ENCODE measurements around the gene EFCAB9. TPM values are rescaled to one million over a fixed set of nuclear protein-coding genes. Genes with fewer than 3 reads are reported as not detected.

The EFCAB9 gene
- total RNA-seq, 2 donors from 2014 or later: not detected

DNA sequence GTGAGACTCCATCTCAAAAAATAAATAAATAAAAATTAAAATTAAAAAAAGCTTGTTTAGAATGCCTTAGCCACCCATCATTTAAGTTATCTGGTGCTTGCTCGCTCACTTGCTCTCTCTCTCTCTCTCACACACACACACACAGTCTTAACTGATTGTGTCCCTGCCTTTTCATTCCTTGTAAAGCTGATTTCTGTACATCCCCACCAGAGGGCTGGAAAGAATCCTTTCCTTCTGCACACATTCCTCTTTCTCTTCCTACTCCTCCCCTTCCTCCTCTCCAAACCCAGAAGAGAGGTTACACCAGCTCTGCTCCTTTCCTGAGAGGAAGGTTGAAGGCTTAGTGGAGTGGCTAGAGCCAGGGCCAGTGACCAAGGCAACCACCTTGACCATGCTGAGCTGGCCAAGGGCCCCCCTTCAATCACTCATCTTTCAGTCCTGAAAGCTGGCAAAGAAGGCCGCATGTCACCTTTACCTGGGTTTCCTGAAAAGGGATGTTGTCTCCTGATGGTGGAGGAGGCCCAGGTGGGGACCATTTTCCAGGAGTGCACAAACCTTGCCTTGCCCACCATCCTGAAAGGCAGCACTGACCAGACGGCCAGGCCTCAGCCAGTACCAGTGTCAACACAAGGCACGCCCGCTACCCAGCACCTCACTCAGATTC lies 31.5 kb upstream of the EFCAB9 start:
- Histone ChIP-seq H3K36me3 (ENCODE audit: control insufficient read depth, insufficient read depth, low read length) (no peaks in the 10 kb centered on the region), H3K27me3 (ENCODE audit: control insufficient read depth, insufficient read depth, low read length, poor library complexity, severe bottlenecking) (no peaks in the 10 kb centered on the region), H3K27ac (ENCODE audit: low read depth, low read length) (no peak overlapping the region), H3K9me3 (ENCODE audit: control insufficient read depth, low read length) (no peaks in the 10 kb centered on the region), H3K4me1 (ENCODE audit: control insufficient read depth, insufficient read depth, low read length) (no peaks in the 10 kb centered on the region), H3K9ac (ENCODE audit: extremely low read depth, low read length, poor library complexity, severe bottlenecking) (no peak overlapping the region), H3K4me3 (ENCODE audit: low read length) (no peak overlapping the region)
- 93 to 96% methylated on average over 5 of the region's 5 CpGs for WGBS, 2 experiments (ENCODE audit: insufficient coverage in 1 of 2, insufficient read length in 1 of 2)
- H3K27me3 Mint-ChIP-seq (ENCODE audit: insufficient read depth): no peaks in the 10 kb centered on the region
- peak; percentile 31 for DNase-seq
- H3K4me1 Mint-ChIP-seq: no peaks in the 10 kb centered on the region
- H3K9me3 Mint-ChIP-seq: no peaks in the 10 kb centered on the region
- TF ChIP-seq, protein P1, sequence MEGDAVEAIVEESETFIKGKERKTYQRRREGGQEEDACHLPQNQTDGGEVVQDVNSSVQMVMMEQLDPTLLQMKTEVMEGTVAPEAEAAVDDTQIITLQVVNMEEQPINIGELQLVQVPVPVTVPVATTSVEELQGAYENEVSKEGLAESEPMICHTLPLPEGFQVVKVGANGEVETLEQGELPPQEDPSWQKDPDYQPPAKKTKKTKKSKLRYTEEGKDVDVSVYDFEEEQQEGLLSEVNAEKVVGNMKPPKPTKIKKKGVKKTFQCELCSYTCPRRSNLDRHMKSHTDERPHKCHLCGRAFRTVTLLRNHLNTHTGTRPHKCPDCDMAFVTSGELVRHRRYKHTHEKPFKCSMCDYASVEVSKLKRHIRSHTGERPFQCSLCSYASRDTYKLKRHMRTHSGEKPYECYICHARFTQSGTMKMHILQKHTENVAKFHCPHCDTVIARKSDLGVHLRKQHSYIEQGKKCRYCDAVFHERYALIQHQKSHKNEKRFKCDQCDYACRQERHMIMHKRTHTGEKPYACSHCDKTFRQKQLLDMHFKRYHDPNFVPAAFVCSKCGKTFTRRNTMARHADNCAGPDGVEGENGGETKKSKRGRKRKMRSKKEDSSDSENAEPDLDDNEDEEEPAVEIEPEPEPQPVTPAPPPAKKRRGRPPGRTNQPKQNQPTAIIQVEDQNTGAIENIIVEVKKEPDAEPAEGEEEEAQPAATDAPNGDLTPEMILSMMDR (conservative IDR thresholded peaks at IDR 0.05): peak; percentile 28
- H3K4me3 Mint-ChIP-seq: no peak overlapping the region
- H3K27ac Mint-ChIP-seq: no peak overlapping the region
- H3K36me3 Mint-ChIP-seq (ENCODE audit: low read depth): no peaks in the 10 kb centered on the region

GRCh38 chr5:172162987-172163343 lies 31.0 kb upstream of the EFCAB9 start:
- Histone ChIP-seq H3K36me3 (ENCODE audit: control insufficient read depth, insufficient read depth, low read length) (no peaks in the 10 kb centered on the region), H3K9ac (ENCODE audit: extremely low read depth, low read length, poor library complexity, severe bottlenecking) (no peak overlapping the region), H3K4me1 (ENCODE audit: control insufficient read depth, insufficient read depth, low read length) (no peaks in the 10 kb centered on the region), H3K27me3 (ENCODE audit: control insufficient read depth, insufficient read depth, low read length, poor library complexity, severe bottlenecking) (no peaks in the 10 kb centered on the region), H3K9me3 (ENCODE audit: control insufficient read depth, low read length) (no peaks in the 10 kb centered on the region), H3K27ac (ENCODE audit: low read depth, low read length) (no peak overlapping the region), H3K4me3 (ENCODE audit: low read length) (no peak overlapping the region)
- H3K9me3 Mint-ChIP-seq: no peaks in the 10 kb centered on the region
- WGBS, 2 experiments (ENCODE audit: insufficient coverage in 1 of 2, insufficient read length in 1 of 2): 91 to 94% methylated on average over 3 to 5 of the region's 5 CpGs
- no peak overlapping the region for H3K4me3 Mint-ChIP-seq
- no peak for DNase-seq
- H3K27me3 Mint-ChIP-seq (ENCODE audit: insufficient read depth): no peaks in the 10 kb centered on the region
- no peaks in the 10 kb centered on the region for H3K4me1 Mint-ChIP-seq
- TF ChIP-seq, protein P1 (conservative IDR thresholded peaks at IDR 0.05): no peak
- no peaks in the 10 kb centered on the region for H3K36me3 Mint-ChIP-seq (ENCODE audit: low read depth)
- H3K27ac Mint-ChIP-seq: no peak overlapping the region

DNA sequence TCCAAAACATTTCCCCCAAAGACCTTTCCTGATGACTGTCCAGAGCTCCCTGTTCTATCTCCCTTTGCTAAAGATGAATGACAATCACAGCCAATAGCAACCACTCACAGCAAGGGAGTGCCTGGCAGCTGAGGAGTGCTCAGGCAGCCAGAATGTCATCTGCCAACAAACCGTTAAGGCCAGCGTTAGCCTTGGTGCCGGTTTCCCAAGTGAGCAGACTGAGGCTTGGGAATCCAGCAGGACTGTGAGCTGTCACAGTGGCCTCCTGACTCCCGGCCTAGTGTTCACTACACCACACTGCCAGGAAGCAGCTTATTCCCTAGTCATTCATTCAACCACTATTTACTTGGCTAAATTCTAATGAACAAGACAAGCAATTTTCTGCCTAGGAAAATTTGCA lies 30.6 kb upstream of the EFCAB9 start:
- no peaks in the 10 kb centered on the region for H3K27me3 ChIP-seq (ENCODE audit: control insufficient read depth, insufficient read depth, low read length, poor library complexity, severe bottlenecking)
- TF ChIP-seq, protein P1 (conservative IDR thresholded peaks at IDR 0.05): no peak
- no peaks in the 10 kb centered on the region for H3K4me1 Mint-ChIP-seq
- no peaks in the 10 kb centered on the region for H3K36me3 ChIP-seq (ENCODE audit: control insufficient read depth, insufficient read depth, low read length)
- no peaks in the 10 kb centered on the region for H3K27me3 Mint-ChIP-seq (ENCODE audit: insufficient read depth)
- H3K9ac ChIP-seq (ENCODE audit: extremely low read depth, low read length, poor library complexity, severe bottlenecking): no peak overlapping the region
- no peaks in the 10 kb centered on the region for H3K4me1 ChIP-seq (ENCODE audit: control insufficient read depth, insufficient read depth, low read length)
- no peak overlapping the region for H3K4me3 ChIP-seq (ENCODE audit: low read length)
- H3K36me3 Mint-ChIP-seq (ENCODE audit: low read depth): no peaks in the 10 kb centered on the region
- H3K27ac ChIP-seq (ENCODE audit: low read depth, low read length): no peak overlapping the region
- H3K27ac Mint-ChIP-seq: no peak overlapping the region
- DNase-seq: no peak
- WGBS, 2 experiments (ENCODE audit: insufficient coverage in 1 of 2, insufficient read length in 1 of 2): 70 to 71% methylated on average over 4 of the region's 4 CpGs
- no peaks in the 10 kb centered on the region for H3K9me3 ChIP-seq (ENCODE audit: control insufficient read depth, low read length)
- no peak overlapping the region for H3K4me3 Mint-ChIP-seq
- no peaks in the 10 kb centered on the region for H3K9me3 Mint-ChIP-seq
